Cortex of kidney (tissue), 1 donor: ENCODE measurements around the gene CAPN10.
A peak's percentile ranks its signal among the peaks of the same experiment; 100 is the strongest.
"Not testable (repeated sequence)": the region's sequence is repeated elsewhere in the genome, so short reads cannot be mapped to it uniquely, and the experiment has no call there.

ENCODE experiments used
- DNase-seq: peaks from one replicate; lab custom pipeline; 2025; lab: John Stamatoyannopoulos, UW

Gene CAPN10

GRCh38 chr2:240586198-240586918 lies at the start of gene CAPN10:
TSS of gene CAPN10 (plus strand) at chr2:240586734. CDS start at chr2:240586912, 178 bp downstream.
- DNase-seq = no peak

- DNase-seq = no peak
These were observed 48.3 kb upstream of the CAPN10 start for GRCh38 chr2:240538031-240538780.

- not testable (repeated sequence) for DNase-seq
These were observed 47.4 kb upstream of the CAPN10 start for GRCh38 chr2:240539101-240539500.

GRCh38 chr2:240539906-240540305 lies 46.6 kb upstream of the CAPN10 start:
- DNase-seq = no peak

- no peak for DNase-seq
These were observed 35.2 kb upstream of the CAPN10 start for GRCh38 chr2:240551288-240551687.

- DNase-seq = no peak
These were observed 34.7 kb upstream of the CAPN10 start for GRCh38 chr2:240551811-240552210.

GRCh38 chr2:240553956-240554480 lies 32.5 kb upstream of the CAPN10 start:
- DNase-seq = no peak

- no peak for DNase-seq
These were observed 31.6 kb upstream of the CAPN10 start for GRCh38 chr2:240554767-240555493.

- no peak for DNase-seq
These were observed 30.8 kb upstream of the CAPN10 start for GRCh38 chr2:240555541-240556250.

- DNase-seq = no peak
These were observed 29.9 kb upstream of the CAPN10 start for GRCh38 chr2:240556553-240557100.

- DNase-seq = no peak
These were observed 29.3 kb upstream of the CAPN10 start for GRCh38 chr2:240557101-240557751.

- no peak for DNase-seq
These were observed 28.7 kb upstream of the CAPN10 start, which contains the start of gene ANKMY1 for GRCh38 chr2:240557808-240558207. TSS of gene ANKMY1 (minus strand) at chr2:240557988. CDS start at chr2:240557335, 653 bp downstream.

- DNase-seq = no peak
These were observed 28.2 kb upstream of the CAPN10 start for GRCh38 chr2:240558236-240558761.

- DNase-seq = no peak
These were observed 27.2 kb upstream of the CAPN10 start for GRCh38 chr2:240559286-240559685.

- no peak for DNase-seq
These were observed 26.5 kb upstream of the CAPN10 start, which contains the start of gene DUSP28 for GRCh38 chr2:240560084-240560479. TSS of gene DUSP28 (plus strand) at chr2:240560357. CDS start at chr2:240560685, 328 bp downstream.

GRCh38 chr2:240560480-240561324 lies 25.8 kb upstream of the CAPN10 start:
- peak; percentile 92 for DNase-seq

- no peak for DNase-seq
These were observed 25.1 kb upstream of the CAPN10 start for GRCh38 chr2:240561325-240561971.

- DNase-seq = not testable (repeated sequence)
These were observed 23.3 kb upstream of the CAPN10 start for GRCh38 chr2:240563231-240563630.
